HG03196 (cell line): Measurements from ENCODE around the gene SH2D5.

Experiments
- ATAC-seq: cut with Tn5 transposase; IDR thresholded peaks from one replicate; pipeline ENCODE4 v1.9.1; 2021; ENCODE audit not compliant: unreplicated experiment

Gene SH2D5

DNA sequence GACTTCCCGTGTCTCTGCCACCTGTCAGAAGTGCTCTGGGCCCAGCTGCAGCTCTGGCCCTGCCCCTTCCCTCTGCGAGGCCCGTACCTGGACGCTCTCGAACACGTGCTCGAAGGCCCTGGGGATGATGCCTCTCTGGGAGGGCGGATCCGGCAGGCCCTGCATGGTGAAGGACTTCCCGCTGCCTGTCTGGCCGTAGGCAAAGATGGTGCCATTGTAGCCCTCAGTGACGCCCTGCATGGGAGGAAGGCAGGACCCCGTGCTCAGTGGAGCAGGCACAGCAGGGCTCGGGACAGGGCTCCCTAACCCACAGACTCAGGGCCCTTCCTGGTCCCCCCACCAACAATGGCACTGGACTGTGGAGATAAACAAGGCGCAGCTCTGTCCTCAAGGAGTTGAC is 17.1 kb downstream of the SH2D5 start:
- no peak for ATAC-seq

DNA sequence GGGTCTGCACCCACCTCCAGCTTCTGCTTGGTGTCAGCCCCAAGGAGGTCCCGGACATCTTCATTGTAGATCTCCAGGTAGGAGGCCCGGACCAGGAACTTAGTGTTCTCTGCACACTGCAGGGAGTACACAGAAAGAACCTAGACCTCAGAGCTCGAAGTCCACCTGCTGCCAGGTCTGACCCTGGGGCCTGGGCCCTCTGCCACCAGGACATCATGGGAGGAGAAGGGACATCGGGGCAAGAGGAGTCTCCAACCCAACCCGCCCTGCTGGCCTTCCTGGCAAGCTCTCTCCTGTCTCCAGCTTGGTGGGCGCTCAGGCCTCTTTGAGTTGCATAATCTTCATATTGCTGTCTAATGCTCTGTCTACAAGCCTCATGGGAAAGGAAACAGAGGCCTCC is 19.1 kb downstream of the SH2D5 start:
- ATAC-seq, result no peak

DNA sequence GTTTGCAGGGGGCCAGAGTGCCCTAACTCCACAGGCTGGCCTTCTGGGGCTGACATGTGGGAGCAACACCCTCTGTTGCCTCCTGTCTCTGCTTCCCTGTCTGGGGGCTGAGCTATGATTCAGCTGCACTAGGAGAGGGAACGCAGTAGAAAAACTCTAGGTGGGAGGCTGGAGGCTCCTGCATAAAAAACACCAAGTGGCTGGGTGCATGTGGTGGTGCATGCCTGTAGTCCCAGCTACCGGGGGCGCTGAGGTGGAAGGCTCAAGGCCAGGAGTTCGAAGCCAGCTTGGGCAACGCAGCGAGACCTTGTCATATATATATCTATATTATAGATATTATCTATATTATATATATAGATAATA is 20.3 kb downstream of the SH2D5 start:
- ATAC-seq, result no peak

DNA sequence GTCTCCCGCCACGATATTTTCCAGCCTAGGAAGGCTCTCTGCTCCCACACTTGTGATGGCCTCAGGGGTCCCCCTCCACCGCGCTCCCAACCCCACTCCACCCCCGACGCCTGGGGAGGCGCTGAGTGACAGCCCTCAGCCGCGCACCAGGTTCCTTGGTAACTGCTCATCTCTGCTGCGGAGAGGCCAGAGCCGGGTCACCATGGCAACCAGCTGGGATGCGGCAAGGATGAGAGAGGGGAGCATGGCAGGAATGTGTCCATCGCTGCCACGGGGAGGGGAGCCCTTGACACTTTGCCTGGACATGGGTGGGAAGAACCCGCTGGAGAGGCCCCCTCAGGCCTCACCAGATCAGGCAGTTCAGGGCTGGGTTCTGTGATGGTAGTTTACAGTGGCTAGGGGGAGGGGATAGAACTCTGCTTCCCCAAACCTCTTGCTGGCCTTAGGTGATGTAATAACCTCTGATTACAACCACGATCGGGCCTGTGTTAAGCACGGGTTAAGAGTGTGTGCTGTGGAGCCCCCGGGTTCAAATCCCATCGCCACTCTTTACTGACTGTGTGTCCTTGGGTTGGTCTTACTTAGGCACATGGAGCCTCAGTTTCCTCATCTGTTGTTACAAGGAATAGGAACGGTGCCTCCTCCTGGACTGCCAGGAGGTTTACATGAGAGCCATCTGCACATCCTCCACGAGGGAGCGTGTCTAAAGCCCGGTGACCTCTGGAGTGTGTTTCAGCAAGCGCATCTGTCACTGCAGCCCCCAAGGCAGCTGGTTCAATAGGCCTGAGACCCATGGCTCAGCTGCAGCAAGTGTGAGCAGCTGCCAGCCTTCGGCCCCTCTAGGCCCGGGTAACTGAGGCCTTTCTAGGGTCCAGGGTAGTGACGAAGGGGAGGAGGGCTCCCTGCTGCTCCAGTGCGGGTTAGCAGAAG is 21.0 kb downstream of the SH2D5 start:
- ATAC-seq, result no peak

DNA sequence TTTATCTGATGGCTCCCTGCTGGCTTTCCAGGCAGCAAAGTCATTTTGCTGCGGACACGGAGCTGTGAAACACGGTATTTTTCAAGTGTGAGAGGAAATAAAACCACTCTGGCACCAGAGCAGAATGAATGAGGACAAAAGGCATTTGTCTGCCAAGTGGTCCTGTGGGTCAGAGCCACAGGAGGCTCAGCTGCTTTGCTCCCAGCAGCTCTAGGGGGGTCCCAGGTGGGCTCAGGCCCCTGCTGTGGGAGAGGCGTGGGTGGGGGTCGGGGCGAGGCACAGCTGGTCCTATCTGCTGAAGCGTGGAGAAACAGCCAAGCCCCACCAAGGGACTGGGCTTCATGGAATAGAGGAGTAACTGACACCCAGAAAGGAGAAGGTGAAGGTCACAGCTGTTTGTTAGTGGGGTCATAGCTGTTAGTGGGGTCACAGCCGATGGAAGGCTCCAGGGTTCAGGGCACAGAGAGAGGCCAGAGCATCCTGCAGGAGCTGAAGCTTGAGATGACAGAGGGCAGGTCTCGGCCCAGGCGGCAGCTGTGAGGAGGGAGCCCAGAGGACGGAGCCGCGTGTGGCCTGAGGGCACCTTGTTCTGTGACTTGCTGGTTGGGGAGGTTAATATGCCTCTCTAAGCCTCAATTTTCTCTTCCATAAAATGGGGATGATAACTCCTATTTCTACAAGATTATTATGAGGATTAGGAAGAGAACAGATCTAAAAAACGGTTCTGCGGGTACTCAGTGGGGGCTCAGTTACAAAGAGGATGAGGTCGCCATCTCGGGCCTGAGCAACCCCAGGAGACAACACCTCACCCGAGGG is 21.8 kb downstream of the SH2D5 start:
- ATAC-seq, result no peak

DNA sequence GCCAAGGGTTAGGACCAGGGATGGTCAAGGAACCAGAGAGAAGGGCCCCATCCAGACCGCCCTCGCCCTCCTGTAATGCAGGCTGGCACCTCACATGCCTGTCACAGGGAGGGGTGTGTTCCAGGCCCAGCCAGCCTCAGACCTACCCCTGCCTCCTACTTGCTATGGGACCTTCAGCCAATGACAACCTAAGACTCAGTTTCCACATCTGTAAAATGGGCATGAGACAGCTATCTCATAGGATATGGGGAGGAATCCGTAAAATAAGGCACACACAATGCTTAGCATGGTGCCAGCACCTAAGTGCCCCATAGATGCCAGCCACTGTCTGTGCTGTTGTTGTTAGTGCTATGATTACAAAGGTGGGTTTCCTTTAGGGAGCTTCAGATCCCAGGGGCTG is 22.6 kb downstream of the SH2D5 start:
- no peak for ATAC-seq

DNA sequence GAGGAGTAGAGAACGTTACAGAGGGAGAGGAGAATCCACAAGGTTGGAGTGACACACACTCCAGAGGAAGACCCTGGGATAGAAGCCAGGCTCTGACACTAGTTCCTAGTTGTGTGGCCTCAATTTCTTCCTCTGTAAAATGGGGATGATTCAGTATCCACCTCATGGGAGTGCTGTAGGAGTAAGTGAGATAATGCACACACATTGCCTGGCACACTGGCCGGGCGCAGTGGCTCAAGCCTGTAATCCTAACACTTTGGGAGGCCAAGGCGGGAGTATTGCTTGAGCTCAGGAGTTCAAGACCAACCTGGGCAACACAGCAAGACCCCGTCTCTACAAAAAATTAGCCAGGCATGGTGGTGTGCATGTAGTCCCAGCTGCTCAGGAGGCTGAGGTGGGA is 23.6 kb downstream of the SH2D5 start:
- no peak for ATAC-seq

DNA sequence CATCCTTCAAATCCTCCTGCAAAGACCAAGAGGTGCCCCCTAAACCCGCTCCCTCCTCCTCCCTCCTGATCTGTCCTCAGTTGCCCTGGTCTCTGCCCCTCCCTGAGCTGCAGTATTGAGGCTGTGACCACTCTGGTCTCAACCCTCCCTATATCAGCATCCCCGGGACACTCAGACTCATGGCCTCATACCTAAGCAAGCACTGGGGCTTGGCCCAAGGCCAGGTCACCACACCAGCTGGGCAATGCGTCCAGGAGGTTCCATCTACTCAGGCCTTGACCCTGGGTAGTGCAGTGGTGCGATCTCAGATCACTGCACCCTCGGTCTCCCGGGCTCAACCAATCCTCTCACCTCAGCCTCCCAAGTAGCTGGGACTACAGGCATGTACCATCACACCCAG is 24.4 kb downstream of the SH2D5 start:
- ATAC-seq, result no peak

DNA sequence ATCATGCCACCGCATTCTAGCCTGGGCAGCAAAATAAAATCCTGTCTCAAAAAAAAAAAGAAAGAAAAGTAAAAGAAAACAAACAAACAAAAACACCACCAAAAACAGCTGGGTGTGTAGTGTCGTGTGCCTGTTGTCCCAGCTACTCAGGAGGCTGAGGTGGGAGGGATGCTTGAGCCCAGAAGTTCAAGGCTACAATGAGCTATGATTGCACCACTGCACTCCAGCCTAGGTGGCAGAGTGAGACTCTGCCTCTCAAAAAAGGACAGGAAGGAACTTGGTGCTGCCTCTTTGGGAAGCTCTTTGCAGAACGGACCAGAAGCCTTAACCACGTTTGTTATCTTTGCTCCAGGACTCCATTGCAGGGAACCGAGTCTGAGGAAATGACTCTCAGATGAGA is 25.7 kb downstream of the SH2D5 start:
- ATAC-seq, result no peak

DNA sequence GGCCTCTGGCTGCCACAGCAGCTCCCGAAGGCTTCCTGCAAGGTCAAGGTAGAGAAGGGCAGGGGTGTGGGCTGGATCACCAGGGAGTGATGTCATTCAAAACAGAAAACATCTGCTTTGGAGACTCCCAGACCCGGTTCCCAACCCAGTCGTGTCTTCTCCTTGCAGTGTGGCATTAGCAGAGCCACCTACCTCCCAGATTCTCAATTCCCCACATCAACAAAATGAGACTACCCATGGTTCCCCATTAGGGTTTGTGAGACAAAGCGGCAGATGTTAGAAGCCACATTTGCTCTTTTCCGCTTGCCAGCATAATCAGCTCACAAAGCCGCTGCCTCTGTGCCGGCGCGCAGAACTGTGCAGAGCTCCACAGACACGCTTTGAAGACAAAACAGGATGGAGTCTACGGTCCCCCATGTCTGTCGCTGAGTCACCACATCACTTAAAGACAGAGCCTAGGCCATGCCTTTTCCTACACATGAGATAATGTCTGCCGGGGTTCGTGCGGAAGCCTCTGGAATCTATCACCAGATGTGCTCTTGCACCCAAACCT is 27.2 kb downstream of the SH2D5 start:
- no peak for ATAC-seq

DNA sequence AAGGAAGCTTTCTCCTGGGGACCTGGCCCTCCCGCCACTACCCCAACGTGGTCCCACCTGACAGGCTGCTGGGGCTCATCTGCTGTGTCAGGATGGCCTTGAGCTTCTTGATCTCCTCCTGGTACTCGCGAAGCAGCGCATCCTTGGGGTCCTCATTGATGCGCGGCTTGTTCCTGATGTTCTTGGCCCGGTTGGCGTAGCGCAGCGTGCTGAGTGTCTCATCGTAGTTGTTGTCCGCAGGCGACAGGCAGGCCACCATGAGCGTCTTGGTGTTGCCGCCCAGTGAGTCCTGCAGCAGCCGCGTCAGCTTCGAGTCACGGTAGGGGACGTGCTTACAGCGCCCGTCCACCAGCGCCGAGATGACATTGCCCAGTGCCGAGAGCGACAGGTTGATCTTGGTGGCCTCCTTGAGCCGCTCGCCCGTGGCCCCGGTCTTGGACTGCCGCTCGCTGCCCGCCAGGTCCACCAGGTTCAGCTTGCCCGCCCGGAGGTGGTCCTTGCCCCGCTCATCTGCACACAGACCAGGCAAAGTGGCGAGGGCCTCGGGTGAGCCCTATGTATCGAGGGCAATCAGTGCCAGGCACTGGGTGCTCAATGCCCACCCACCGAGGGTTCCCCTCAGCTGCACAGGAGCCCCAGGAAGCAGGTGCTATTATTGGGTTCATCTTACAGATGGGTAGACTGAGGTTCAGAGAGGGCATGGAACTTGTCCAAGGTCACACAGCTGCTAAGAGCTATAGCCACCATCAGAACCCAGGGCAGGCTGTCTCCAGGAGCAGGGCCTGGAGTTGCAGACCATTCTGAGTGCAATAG is 27.9 kb downstream of the SH2D5 start:
- ATAC-seq, result no peak

DNA sequence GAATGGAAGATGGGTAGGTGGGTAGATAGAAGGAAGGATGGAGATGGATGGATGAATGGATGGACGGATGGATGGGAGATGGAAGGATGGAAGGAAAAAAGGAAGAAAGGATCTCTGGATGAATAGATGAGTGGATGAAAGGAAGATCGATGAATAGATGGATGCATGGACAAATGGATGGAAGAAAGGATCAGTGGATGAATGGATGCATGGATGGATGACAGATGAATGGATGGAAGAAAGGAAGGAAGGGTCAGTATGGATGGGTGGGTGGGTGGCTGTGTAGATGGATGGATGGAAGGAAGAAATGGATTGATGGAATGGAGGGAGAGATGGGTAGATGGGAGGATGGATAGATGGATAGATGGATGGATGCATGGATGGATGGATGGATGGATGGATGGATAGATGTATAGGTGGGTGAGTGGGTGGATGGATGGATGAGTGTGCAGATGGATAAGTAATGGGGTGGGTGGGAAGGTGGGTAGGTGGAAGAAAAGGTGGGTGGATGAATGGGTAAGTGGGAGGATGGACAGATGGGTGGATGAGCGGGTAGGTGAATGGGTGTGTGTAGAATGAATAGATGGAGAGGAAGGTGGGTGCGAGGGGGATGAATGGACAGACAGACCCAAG is 29.3 kb downstream of the SH2D5 start:
- no peak for ATAC-seq

DNA sequence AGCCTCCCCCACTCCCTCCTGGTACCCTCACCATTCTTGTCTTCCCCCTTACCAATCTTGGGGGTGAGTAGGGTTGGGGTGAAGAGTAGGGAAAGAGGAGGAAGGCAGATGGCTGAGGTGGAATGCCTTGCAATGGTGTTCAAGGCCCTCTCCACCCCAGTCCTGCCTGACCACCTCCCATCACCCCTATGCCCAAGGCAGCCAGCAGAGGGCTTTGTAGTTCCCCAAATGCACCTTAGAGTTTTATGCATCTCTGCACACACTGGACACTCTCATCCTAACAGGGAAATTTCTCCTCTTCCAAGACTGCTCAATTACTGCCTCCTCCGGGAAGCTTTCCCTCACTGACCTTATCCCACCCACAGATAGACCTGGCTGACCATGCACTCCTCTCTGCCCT is 30.1 kb downstream of the SH2D5 start:
- ATAC-seq, result no peak

DNA sequence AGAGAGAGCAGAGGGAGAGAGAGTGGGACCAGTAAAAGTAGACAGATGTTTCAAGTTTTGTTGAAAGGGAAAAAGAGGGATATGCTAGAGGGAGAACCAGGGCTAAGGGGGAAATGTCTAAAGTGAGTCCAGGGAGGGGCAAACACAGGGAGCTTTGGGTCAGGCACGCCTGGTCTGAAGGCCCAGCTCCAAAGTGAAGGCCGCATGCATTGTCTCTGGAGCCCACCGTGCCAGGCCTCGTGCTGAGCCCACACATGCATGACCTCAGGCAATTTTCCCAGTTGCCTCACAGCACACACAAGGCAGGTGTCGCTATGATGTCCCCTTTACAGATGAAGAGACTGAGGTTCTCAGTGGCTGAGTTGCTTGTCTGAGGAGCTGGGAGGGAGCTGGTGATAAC is 30.7 kb downstream of the SH2D5 start:
- no peak for ATAC-seq

DNA sequence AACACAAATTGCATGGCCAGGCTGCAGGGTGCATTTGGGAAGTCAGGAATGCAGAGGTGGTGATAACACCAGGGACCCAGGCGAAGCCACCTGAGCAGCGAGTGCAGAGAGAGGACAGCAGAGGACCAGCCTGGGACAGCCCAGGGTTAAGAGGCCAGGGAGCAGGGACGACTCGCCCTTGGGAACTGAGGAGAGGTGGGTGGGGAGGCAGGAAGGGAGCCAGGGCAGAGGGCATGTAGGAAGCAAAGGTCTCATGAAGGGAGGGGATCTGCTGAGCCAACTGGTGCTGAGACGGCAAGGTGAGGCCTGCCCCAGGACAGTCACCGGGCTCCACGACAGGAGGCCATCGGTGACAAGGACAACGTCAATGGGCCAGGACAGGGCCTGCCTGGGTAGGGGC is 31.1 kb downstream of the SH2D5 start:
- no peak for ATAC-seq

DNA sequence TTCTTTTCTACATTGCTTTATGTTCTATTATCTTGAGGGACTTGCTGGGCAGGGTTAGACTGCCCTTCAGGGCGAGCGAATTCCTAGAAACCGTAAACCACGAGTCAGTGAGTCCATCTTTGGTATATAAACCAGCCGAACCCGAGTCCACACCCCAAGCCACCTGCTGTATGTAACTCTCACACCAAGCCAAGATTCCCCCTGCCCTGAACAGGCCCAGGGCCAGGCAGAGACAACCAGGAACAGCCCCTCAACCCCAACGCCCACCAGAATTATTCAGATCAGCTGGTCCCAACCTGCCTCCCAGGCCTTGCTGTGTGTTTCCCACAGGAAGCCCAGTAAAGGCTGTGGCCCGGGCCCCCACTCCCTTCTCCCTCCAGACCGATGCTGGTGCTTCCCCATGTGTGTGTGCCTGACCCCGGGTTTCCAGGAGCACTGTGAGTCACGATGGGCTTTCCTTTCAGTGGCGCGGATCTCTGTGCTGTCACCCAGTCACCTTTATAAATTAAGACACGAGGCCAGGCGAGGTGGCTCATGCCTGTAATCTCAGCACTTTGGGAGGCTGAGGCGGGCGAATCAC is 31.8 kb downstream of the SH2D5 start:
- no peak for ATAC-seq

DNA sequence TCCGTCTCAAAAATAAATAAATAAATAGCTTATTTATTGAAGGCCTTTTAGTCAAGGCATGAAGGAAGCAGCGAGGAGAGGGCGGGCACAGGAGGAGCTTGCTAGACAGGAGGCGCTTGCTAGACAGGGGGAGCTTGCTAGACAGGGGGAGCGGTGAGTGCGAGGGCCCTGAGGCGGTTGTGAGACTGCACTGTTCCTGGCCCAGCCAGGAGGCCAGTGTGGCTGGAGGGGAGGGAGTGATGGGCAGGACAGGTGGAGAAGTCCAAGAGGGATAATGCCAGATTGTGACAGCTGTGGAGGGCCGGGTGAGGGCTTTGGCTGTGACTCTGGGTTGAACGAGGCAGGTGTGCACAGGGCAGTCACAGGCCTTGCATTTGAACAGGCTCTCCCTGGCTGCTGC is 32.9 kb downstream of the SH2D5 start:
- no peak for ATAC-seq

DNA sequence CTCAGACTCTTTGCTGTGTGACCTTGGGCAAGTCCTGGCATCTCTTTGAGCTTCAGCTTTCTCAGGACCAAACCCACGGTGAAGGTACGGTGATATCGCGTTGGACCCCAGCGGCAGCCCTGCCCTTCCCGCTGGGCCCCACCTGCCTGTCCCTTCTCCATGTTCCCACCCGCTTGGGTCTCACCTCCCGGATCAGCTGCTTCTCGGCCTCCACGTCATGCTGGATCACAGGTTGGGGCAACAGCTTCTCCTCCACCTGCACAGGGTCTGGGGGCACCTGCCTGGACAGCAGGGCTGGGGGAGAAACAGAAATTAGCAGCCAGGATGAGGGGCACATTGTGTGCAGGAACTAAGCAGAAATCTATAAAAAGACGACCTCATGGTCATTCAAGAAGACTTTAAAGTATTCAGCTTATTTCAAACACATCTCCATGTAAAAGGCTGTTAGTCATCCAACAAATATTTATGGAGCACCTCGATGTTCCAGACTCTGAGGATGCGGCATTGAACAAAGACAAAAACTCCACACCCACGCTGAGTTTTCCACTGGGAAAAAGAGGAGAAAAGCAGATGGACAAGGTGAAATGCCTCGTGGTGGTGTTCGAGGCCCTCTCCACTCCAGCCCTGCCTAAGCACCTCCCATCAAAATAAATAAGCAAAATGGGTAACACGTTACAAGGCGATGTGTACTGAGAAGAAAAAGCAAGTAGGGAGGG is 34.1 kb downstream of the SH2D5 start:
- ATAC-seq, result no peak

DNA sequence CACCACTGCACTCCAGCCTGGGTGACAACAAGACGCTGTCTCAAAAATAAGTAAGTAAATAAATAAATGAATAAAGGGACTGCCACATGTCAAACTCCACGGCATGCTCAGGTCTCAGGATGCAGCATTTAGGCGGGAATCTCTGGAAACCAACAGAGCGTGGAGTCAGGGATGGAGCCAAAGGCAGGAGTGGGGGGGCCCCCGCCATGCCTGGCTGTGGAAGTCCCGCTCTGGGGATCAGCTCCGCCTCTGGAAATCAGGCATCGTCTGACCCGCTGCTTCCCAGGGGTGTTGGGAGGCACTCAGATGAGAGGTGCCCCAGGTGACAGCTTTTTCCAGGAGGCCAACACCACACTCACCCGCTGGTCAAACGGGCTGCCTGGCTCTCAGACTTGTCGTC is 34.9 kb downstream of the SH2D5 start:
- ATAC-seq, result no peak
